Measurements from ENCODE around the gene SPRED1.

DNA sequence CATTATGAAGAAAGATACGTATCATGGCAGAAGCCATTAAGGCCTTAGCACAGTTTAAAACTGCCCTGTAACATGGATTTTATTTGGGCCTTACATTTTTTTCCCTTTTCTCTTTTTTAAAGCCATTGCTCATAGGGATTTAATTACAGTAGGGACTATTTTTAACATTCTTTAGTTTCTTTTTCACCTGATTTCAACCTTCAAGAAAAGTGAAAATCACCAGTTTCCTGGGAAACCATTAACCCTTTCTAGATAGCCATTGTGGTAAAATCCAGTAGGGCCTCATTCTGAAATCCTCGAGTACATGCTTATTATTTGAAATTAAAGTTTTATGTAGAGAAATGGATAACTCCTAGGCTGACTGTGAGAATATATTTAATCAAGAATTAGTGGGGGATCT, 3.1 kb downstream of the SPRED1 start:
- TF ChIP-seq RBFOX2 (IDR thresholded peaks at IDR 0.05; ENCODE audit: low read depth, low read length): no peak
- TF ChIP-seq CHCHD3 (CRISPR knock-in tag; IDR thresholded peaks at IDR 0.05): no peak
- TF ChIP-seq ARNT (IDR thresholded peaks at IDR 0.05): no peak
- no peak for TF ChIP-seq POLR2A (conservative IDR thresholded peaks at IDR 0.05)
